GM20000 (cell line): ENCODE results near the gene ADAT3.
A peak's percentile ranks its signal among the peaks of the same experiment; 100 is the strongest.

ENCODE experiments used
- DNase-seq: peaks from one replicate; pipeline ENCODE4 v3.0.0; 2012; ENCODE audit warnings: low spot score
- TF ChIP-seq, protein P1 (sequence below): IDR thresholded peaks from 2 replicates; pipeline ENCODE4 v1.5.1; 2012; ENCODE audit warnings: mild to moderate bottlenecking, control low read depth; ENCODE audit errors: extremely low read depth, missing control alignments

Gene ADAT3

DNA sequence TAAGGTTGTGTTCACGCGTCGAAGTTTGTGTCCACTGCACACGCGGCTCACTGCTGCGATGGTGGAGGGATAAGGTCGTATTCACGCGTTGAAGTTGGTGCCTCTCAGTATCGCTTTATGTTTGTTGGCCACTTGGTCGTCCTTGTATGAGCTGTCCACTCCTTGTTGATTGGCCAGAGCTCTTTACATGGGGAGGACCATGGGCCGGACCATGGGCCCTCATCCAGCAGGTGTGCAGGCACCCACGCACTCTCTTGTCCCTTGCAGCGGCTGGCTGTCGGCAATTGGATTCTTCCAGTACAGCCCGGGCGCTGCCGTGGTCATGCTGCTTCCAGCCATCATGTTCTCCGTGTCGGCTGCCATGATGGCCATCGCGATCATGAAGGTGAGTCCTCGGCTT, 17.6 kb downstream of the ADAT3 start:
- no peak for DNase-seq
- TF ChIP-seq, protein P1, sequence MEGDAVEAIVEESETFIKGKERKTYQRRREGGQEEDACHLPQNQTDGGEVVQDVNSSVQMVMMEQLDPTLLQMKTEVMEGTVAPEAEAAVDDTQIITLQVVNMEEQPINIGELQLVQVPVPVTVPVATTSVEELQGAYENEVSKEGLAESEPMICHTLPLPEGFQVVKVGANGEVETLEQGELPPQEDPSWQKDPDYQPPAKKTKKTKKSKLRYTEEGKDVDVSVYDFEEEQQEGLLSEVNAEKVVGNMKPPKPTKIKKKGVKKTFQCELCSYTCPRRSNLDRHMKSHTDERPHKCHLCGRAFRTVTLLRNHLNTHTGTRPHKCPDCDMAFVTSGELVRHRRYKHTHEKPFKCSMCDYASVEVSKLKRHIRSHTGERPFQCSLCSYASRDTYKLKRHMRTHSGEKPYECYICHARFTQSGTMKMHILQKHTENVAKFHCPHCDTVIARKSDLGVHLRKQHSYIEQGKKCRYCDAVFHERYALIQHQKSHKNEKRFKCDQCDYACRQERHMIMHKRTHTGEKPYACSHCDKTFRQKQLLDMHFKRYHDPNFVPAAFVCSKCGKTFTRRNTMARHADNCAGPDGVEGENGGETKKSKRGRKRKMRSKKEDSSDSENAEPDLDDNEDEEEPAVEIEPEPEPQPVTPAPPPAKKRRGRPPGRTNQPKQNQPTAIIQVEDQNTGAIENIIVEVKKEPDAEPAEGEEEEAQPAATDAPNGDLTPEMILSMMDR = no peak

DNA sequence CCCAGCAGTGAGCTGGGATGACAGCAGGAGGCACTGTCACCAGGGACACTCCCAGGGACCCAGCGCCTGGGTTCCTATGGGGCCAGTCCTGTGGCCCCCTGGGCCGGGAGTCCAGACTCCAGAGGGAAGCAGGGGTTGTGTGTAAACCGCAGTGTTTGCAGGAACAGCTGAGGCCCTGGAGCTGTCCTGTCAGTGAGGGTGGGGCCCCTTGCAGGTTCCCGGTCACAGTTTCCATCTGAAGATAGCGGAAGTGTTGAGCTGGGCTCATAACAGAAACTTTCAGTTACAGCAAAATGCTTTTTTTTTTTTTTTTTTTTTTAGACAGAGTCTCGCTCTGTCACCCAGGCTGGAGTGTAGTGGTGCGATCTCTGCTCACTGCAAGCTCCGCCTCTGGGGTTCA, 18.1 kb downstream of the ADAT3 start:
- DNase-seq = peak; percentile 71
- TF ChIP-seq, protein P1 = no peak

DNA sequence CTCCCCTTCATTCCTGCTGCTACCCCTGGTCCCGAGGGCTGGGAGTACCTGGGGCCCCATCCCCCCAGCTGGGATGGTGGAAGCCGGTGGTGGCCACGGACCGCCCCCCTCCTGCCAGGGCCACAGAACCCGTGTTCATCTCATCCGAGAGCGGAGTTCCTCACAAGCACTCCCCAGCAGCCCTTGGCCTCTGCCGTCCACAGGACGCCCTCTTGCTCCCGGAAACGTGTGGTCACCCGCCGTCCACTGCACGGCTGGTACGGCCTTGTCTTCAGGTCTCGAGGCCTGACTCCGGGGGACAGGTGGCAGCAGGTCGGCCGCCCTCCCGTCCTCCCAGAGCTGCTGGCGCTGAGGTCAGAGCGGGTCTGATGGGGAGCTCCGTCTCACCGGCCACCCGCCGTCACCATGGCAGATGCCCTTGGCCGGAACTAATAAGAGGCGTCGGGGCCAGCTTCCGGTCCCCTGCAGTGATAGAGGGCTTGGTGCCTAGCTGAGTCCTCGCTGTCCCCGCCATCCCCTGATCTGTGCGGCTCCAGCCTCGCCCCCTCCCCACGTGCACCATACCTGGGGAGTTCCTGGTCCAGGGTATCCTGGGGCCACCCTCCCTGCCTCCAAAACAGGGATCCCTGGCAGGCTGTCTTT, 19.2 kb downstream of the ADAT3 start:
- TF ChIP-seq, protein P1 = no peak

DNA sequence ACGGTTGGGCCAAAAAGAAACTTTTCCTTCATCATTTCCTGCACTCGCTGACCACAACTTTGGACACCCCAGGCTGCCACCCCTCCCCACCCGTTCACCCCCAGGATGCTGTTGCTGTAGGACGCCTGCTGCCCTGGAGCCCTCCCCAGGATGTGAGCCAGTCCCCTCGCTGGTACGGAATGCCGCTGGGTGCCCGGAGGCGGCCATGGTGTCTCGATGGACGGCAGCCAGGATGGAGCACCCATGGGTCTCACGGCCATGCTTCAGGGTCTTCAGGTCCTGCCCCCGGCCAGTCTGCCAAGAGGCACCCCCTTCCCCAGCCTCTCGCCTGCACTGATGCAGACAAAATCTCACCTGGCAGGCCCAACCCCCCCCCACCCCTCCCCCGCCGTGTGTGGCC, 20.3 kb downstream of the ADAT3 start:
- DNase-seq = no peak
- TF ChIP-seq, protein P1 = no peak

More for the DNA sequence above, 19.2 kb downstream of the ADAT3 start:
- DNase-seq = no peak

DNA sequence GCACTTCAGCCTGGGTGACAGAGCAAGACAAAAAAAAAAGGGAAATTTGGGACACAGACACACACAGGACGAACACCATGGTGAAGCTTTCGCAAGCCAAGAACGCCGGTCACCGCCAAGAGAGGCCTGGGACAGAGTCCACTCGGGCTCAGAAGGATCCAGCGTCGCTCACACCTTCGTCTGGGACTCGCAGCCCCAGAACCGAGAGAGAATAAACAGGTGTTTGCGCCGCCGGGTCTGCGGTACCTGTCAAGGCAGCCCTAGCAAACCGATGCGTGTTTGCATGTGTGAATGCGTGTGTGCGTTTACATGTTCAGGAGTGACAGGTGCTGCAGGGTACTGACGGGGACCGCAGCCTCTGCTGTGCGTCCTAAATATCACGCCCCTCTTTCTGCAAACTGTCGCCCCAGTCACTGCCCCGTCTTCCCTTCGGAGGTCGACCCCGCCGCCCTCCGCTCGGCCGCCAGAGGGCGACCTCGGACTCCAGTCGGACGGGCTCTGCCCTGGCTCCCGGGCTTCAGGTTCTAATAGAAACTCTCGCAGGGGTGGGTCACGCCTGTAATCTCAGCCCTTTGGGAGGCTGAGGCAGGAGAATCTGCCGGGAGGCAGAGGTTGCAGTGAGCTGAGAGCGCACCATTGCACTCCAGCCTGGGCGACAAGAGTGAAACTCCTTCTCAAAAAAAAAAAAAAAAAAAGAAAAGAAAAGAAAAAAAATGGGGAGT, 24.0 kb downstream of the ADAT3 start:
- peak; percentile 90 for DNase-seq
- TF ChIP-seq, protein P1 = peak; percentile 83

DNA sequence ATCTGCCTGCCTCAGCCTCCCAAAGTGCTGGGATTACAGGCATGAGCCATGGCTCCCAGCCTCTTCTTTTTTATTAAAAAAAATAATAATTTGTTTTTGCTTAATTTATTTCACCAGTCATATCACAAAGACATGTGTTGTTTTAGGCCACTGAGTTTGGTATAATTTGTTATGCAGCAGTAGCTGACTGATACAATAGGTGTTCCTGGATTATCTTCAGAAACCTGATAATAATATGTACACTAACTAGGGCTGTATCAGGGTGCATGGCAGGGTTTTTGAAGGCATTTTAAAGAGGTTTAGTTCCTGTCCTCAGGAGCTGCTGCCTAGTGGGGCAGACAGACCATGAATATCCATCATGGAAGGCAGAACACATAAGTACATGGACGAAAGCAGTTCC, 26.2 kb downstream of the ADAT3 start:
- no peak for DNase-seq
- TF ChIP-seq, protein P1 = no peak

DNA sequence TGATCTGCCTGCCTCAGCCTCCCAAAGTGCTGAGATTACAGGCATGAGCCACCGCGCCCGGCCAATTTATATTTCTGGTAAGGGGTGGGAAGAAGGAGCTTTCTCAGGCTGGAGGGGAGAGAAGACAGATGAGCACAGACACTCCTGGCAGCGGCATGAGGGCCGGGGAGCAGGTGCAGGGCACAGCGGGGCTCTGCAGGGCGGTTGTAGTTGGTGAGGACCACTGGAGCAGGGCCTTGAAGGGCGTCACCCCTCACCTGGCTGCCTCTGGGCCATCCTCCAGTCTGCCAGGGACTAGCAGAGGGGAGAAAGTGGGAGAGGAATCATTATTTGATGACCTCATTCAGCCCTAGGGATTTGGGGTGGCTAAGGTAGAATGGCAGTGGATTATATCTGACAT, 27.2 kb downstream of the ADAT3 start:
- TF ChIP-seq, protein P1 = no peak
- no peak for DNase-seq
